A673 (cell line): ENCODE results near the gene GRB10. TPM values are rescaled to one million over a fixed set of nuclear protein-coding genes. Genes with fewer than 3 reads are reported as not detected.
A peak's percentile ranks its signal among the peaks of the same experiment; 100 is the strongest.

Experiments
- BruUV-seq: library from RNA; stranded (reverse); fragments of 400-500 nt; replicated peaks from 2 replicates; lab custom pipeline; 2021; lab: Mats Ljungman, UMichigan
- CTCF ChIA-PET: fragments of 300-600 bp; sonication (Branson Sonifier 250); formaldehyde crosslinking; loops from one replicate; lab custom pipeline; 2022; ENCODE audit warnings: antibody characterized with exemption; lab: Charles Lee
- POLR2A ChIA-PET: fragments of 300-600 bp; sonication (Branson Sonifier 250); formaldehyde crosslinking; loops from one replicate; lab custom pipeline; 2022; ENCODE audit warnings: antibody characterized with exemption; ENCODE audit not compliant: low non-redundant PET; lab: Charles Lee
- DNase-seq: peaks from one replicate; pipeline ENCODE4 v3.0.0-alpha.2; 2015; ENCODE audit warnings: low spot score
- H3K27ac ChIP-seq: fragments of 200-600 bp; sonication (generic); 2 replicates; pipeline ENCODE4 v1.5.1; 2016; ENCODE audit warnings: mixed run types, low read depth, mild to moderate bottlenecking, mixed read lengths, antibody characterized with exemption, low read length; ENCODE audit not compliant: poor library complexity, severe bottlenecking
- H3K27me3 ChIP-seq: fragments of 200-600 bp; sonication (generic); replicated peaks from 2 replicates; pipeline ENCODE4 v1.6.1; 2017; ENCODE audit warnings: mixed run types, low read depth, mild to moderate bottlenecking, mixed read lengths, antibody characterized with exemption, low read length; ENCODE audit not compliant: insufficient read depth, poor library complexity
- H3K36me3 ChIP-seq: fragments of 200-600 bp; sonication (generic); 2 replicates; pipeline ENCODE4 v1.6.1; 2016; ENCODE audit warnings: mixed run types, mild to moderate bottlenecking, mixed read lengths, antibody characterized with exemption, low read length; ENCODE audit not compliant: insufficient read depth, poor library complexity, severe bottlenecking
- H3K4me1 ChIP-seq: fragments of 200-600 bp; sonication (generic); 2 replicates; pipeline ENCODE4 v1.6.1; 2017; ENCODE audit warnings: mixed run types, mild to moderate bottlenecking, mixed read lengths, antibody characterized with exemption, low read length; ENCODE audit not compliant: insufficient read depth, poor library complexity, severe bottlenecking
- H3K4me3 ChIP-seq: fragments of 200-600 bp; sonication (generic); 2 replicates; pipeline ENCODE4 v1.5.1; 2016; ENCODE audit warnings: low read depth, mixed run types, mild to moderate bottlenecking, mixed read lengths, low read length; ENCODE audit not compliant: poor library complexity, severe bottlenecking
- H3K9me3 ChIP-seq: fragments of 200-600 bp; sonication (generic); 2 replicates; pipeline ENCODE4 v1.6.1; 2016; ENCODE audit warnings: mixed run types, low read depth, mild to moderate bottlenecking, mixed read lengths, antibody characterized with exemption, low read length; ENCODE audit not compliant: poor library complexity, severe bottlenecking
- CTCF ChIP-seq: fragments of 300-800, 200-600 bp; sonication (generic); conservative IDR thresholded peaks from 2 replicates; pipeline ENCODE4 v1.5.1; 2017; ENCODE audit warnings: low read depth, mild to moderate bottlenecking, antibody characterized with exemption, low read length, moderate library complexity, mixed read lengths
- EZH2 ChIP-seq: fragments of 200-600 bp; sonication (generic); IDR thresholded peaks from 2 replicates; pipeline ENCODE4 v1.6.1; 2017; ENCODE audit warnings: borderline replicate concordance, low read depth, mild to moderate bottlenecking, mixed read lengths, antibody characterized with exemption, low read length; ENCODE audit not compliant: poor library complexity, severe bottlenecking
- intact Hi-C: fragments of 100-400 bp; cut with micrococcal nuclease; formaldehyde crosslinking; loops from one replicate; pipeline ENCODE4 v1.10.0; 2022; ENCODE audit not compliant: unreplicated experiment
- total RNA-seq: library from RNA; stranded (reverse); gene quantifications from 2 replicates; pipeline ENCODE4 v1.2.3, GENCODE V29; 2021

The GRB10 gene
- total RNA-seq, 1 experiment from 2014 or later = 0.41 TPM

GRCh38 chr7:50554431-50555322 lies 228.0 kb downstream of the GRB10 start:
- Histone ChIP-seq H3K27me3 (no peaks in the 10 kb centered on the region), H3K27ac (no peak overlapping the region), H3K4me1 (no peaks in the 10 kb centered on the region), H3K9me3 (no peaks in the 10 kb centered on the region), H3K36me3 (no peaks in the 10 kb centered on the region), H3K4me3 (no peak overlapping the region)
- intact Hi-C loops = no loop called here
- BruUV-seq = no TSS peak
- TF ChIP-seq CTCF = no peak
- ChIA-PET CTCF (no interaction called here), POLR2A (no interaction called here)
- DNase-seq = no peak

GRCh38 chr7:50553973-50554372 lies 228.7 kb downstream of the GRB10 start:
- Histone ChIP-seq H3K4me3 (no peak overlapping the region), H3K4me1 (no peaks in the 10 kb centered on the region), H3K27ac (no peak overlapping the region), H3K36me3 (no peaks in the 10 kb centered on the region), H3K9me3 (no peaks in the 10 kb centered on the region), H3K27me3 (no peaks in the 10 kb centered on the region)
- no peak for TF ChIP-seq CTCF
- no peak for TF ChIP-seq EZH2
- no TSS peak for BruUV-seq
- DNase-seq = no peak
- CTCF ChIA-PET = no interaction called here
- intact Hi-C loops = no loop called here
- POLR2A ChIA-PET = no interaction called here

- no peaks in the 10 kb centered on the region for H3K36me3 ChIP-seq
- no peaks in the 10 kb centered on the region for H3K4me1 ChIP-seq
- no peaks in the 10 kb centered on the region for H3K9me3 ChIP-seq
- peak; percentile 21 for DNase-seq
- H3K27ac ChIP-seq = no peak overlapping the region
- BruUV-seq = no TSS peak
- intact Hi-C loops = no loop called here
- H3K27me3 ChIP-seq = no peaks in the 10 kb centered on the region
- ChIA-PET POLR2A (no interaction called here), CTCF (no interaction called here)
- TF ChIP-seq CTCF (no peak), EZH2 (no peak)
- no peak overlapping the region for H3K4me3 ChIP-seq
Observed at GRCh38 chr7:50552921-50553320, 229.8 kb downstream of the GRB10 start.
